SW 1271 (cell line): Measurements from ENCODE around the gene HPSE2.
"Not testable (repeated sequence)": the region's sequence is repeated elsewhere in the genome, so short reads cannot be mapped to it uniquely, and the experiment has no call there.

Experiments used
- DNase-seq, 2 experiments: peaks; one replicate each; lab custom pipeline; 2025; lab: John Stamatoyannopoulos, UW

The HPSE2 gene

GRCh38 chr10:99161165-99161564 lies 74.5 kb downstream of the HPSE2 start:
- DNase-seq = no peak

GRCh38 chr10:99143651-99144050 lies 92.0 kb downstream of the HPSE2 start:
- no peak for DNase-seq

GRCh38 chr10:99143011-99143410 lies 92.6 kb downstream of the HPSE2 start:
- DNase-seq = no peak

- not testable (repeated sequence) for DNase-seq
Observed at GRCh38 chr10:99132897-99133296, 102.8 kb downstream of the HPSE2 start.

- DNase-seq = no peak
Observed at GRCh38 chr10:99125879-99126278, 109.8 kb downstream of the HPSE2 start.

GRCh38 chr10:99124376-99124775 lies 111.3 kb downstream of the HPSE2 start:
- no peak for DNase-seq

GRCh38 chr10:99123851-99124250 lies 111.8 kb downstream of the HPSE2 start:
- DNase-seq = no peak

- DNase-seq = no peak
Observed at GRCh38 chr10:99123336-99123735, 112.3 kb downstream of the HPSE2 start.

- DNase-seq = no peak
Observed at GRCh38 chr10:99119258-99119748, 116.3 kb downstream of the HPSE2 start.

- DNase-seq = no peak
Observed at GRCh38 chr10:99115703-99116102, 119.9 kb downstream of the HPSE2 start.

GRCh38 chr10:99085358-99085757 lies 150.3 kb downstream of the HPSE2 start:
- DNase-seq = no peak

- no peak for DNase-seq
Observed at GRCh38 chr10:99084161-99084560, 151.5 kb downstream of the HPSE2 start.

GRCh38 chr10:99080275-99080945 lies 155.2 kb downstream of the HPSE2 start:
- no peak for DNase-seq

- no peak for DNase-seq
Observed at GRCh38 chr10:99062591-99062990, 173.1 kb downstream of the HPSE2 start.

GRCh38 chr10:99058762-99059161 lies 176.9 kb downstream of the HPSE2 start:
- no peak for DNase-seq

GRCh38 chr10:99057936-99058690 lies 177.5 kb downstream of the HPSE2 start:
- no peak for DNase-seq

- DNase-seq = no peak
Observed at GRCh38 chr10:99045671-99046070, 190.0 kb downstream of the HPSE2 start.

GRCh38 chr10:99042051-99042771 lies 193.4 kb downstream of the HPSE2 start:
- no peak for DNase-seq

GRCh38 chr10:99041468-99041867 lies 194.2 kb downstream of the HPSE2 start:
- no peak for DNase-seq

- DNase-seq = no peak
Observed at GRCh38 chr10:99013885-99014284, 221.8 kb downstream of the HPSE2 start.

GRCh38 chr10:99010286-99010685 lies 225.4 kb downstream of the HPSE2 start:
- no peak for DNase-seq

- DNase-seq = no peak
Observed at GRCh38 chr10:99008054-99008453, 227.6 kb downstream of the HPSE2 start.

- no peak for DNase-seq
Observed at GRCh38 chr10:99007457-99007856, 228.2 kb downstream of the HPSE2 start.
